Pancreas (tissue), 10 donors: Measurements from ENCODE around the gene HSD3B1. TPM values are rescaled to one million over a fixed set of nuclear protein-coding genes. Genes with fewer than 3 reads are reported as not detected.
"Not testable (repeated sequence)": the region's sequence is repeated elsewhere in the genome, so short reads cannot be mapped to it uniquely, and the experiment has no call there.

Experiments
- ATAC-seq, 4 donors: fragments of 200-7000 bp; cut with Tn5 transposase; one replicate each; pipeline versions ENCODE4 v1.8.0 to v1.9.1; 2020; ENCODE audit warnings: mild to moderate bottlenecking in 4 of 4, moderate library complexity in 4 of 4
- DNase-seq, 6 donors: peaks; one replicate each; pipeline ENCODE4 v3.0.0-alpha.2; 2020
- FAIRE-seq: peaks from 2 replicates; lab custom pipeline; 2012; peaks lifted over from hg19 to GRCh38; lab: Jason Lieb, UNC
- H3K27ac ChIP-seq, 4 donors: fragments of 200-600 bp; sonication (generic); 1 replicate in 3 of 4; 2 replicates in 1 of 4; pipeline versions ENCODE4 v1.5.0 to v1.8.0; 2020
- H3K27me3 ChIP-seq, 4 donors: fragments of 200-600 bp; one replicate each; pipeline ENCODE4 v1.8.0; 2021
- H3K36me3 ChIP-seq, 3 donors: fragments of 200-600 bp; sonication (generic) in 1 of 3; one replicate each; pipeline versions ENCODE4 v1.5.0 to v1.8.0; 2020 to 2021
- H3K4me1 ChIP-seq, 3 donors: fragments of 200-600 bp; one replicate each; pipeline ENCODE4 v1.8.0; 2021
- H3K4me3 ChIP-seq, 4 donors: fragments of 200-600 bp; sonication (generic) in 2 of 4; one replicate each; pipeline versions ENCODE4 v1.5.0 to v1.8.0; 2020 to 2021
- H3K9me3 ChIP-seq, 4 donors: fragments of 200-600 bp; one replicate each; pipeline ENCODE4 v1.8.0; 2021
- WGBS, 2 donors: extraction: QIAGEN DNeasy Blood & Tissue Kit; methylation state at CpG; one replicate each; pipeline ENCODE4 v1.1.7; 2013; 5-methylcytosine and 5-hydroxymethylcytosine counted together
- intact Hi-C, 3 donors: fragments of 100-400 bp; cut with DNase I; formaldehyde crosslinking; loops; one replicate each; pipeline versions ENCODE4 v1.11.1 to v1.14.2; 2022
- polyA plus RNA-seq, 2 donors: library from polyadenylated mRNA; stranded (reverse); fragments of 200-250 nt; gene quantifications; one replicate each; pipeline ENCODE4 v1.2.3, GENCODE V29; 2013
- total RNA-seq, 6 donors: library from RNA; stranded (reverse); fragmentation: NEBNext Ultra II Directional in 4 of 6; extraction: Animal tissue kit (Norgen Biotek cat#: 25700) in 4 of 6; gene quantifications; one replicate each; pipeline versions ENCODE4 v1.2.1 to v1.2.4, GENCODE V29; 2021 to 2023
- TF ChIP-seq, protein P1 (sequence below), 4 donors: fragments of 200-600 bp; sonication (generic) in 3 of 4; IDR thresholded peaks; one replicate each; pipeline versions ENCODE4 v1.5.0 to v1.8.0; 2021; ENCODE audit warnings: antibody characterized with exemption in 4 of 4
- donor health status: healthy with polysubstance abuse.
- donor health status: DM: no; HTN: no; CAD: no; lungs with moderate emphysema.
- donor health status: DM: no; HTN: no; CAD: no.
- donor health status: control.
- donor health status: control.
- donor health status: Bipolar disorder and iron deficiency.
- donor health status: DM: yes; HTN: yes; CAD: no.
- donor health status: DM: no; HTN: no; CAD: no.
- donor health status: DM: no; HTN: no; CAD: no.
- donor health status: DM: yes; HTN: yes; CAD: no.

HSD3B1 gene
- total and polyA plus RNA-seq, 8 donors, result not detected

DNA sequence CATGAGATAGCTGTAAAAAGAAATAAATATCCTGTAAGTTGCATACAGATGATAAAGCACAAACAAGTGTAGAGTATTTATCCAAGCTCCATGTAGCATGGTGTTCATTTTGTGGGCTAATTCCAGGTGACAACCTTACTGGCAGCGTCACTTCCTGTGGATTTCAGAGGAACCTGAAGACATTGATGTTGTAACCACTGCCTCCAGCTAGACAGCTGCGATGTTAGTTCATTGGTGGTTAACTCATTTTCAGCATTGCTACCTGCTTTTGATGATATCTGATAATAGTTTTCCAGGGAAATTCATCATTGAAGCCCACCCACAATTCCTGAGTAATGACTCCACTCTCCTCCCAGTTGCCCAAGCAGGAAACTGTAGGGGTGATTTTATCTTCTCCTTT lies 3.0 kb downstream of the HSD3B1 start:
- H3K4me1 ChIP-seq, result no peaks in the 10 kb centered on the region
- FAIRE-seq, result no peak

GRCh38 chr1:119515221-119515620 lies 8.2 kb downstream of the HSD3B1 start:
- FAIRE-seq (no peak), DNase-seq (no peak), ATAC-seq (no peak)
- TF ChIP-seq, protein P1, sequence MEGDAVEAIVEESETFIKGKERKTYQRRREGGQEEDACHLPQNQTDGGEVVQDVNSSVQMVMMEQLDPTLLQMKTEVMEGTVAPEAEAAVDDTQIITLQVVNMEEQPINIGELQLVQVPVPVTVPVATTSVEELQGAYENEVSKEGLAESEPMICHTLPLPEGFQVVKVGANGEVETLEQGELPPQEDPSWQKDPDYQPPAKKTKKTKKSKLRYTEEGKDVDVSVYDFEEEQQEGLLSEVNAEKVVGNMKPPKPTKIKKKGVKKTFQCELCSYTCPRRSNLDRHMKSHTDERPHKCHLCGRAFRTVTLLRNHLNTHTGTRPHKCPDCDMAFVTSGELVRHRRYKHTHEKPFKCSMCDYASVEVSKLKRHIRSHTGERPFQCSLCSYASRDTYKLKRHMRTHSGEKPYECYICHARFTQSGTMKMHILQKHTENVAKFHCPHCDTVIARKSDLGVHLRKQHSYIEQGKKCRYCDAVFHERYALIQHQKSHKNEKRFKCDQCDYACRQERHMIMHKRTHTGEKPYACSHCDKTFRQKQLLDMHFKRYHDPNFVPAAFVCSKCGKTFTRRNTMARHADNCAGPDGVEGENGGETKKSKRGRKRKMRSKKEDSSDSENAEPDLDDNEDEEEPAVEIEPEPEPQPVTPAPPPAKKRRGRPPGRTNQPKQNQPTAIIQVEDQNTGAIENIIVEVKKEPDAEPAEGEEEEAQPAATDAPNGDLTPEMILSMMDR (IDR thresholded peaks at IDR 0.05), result no peak
- Histone ChIP-seq H3K27ac (no peak overlapping the region), H3K4me1 (no peaks in the 10 kb centered on the region), H3K27me3 (no peaks in the 10 kb centered on the region), H3K4me3 (no peak overlapping the region), H3K9me3 (no peaks in the 10 kb centered on the region), H3K36me3 (no peaks in the 10 kb centered on the region)
- WGBS, 2 donors, result 66 to 76% methylated on average over 5 of the region's 5 CpGs
- intact Hi-C loops, result no loop called here

More for the DNA sequence above, 3.0 kb downstream of the HSD3B1 start:
- TF ChIP-seq, protein P1 (IDR thresholded peaks at IDR 0.05), result no peak
- DNase-seq (no peak), ATAC-seq (no peak)
- Histone ChIP-seq H3K4me3 (no peak overlapping the region), H3K27me3 (no peaks in the 10 kb centered on the region), H3K27ac (no peak overlapping the region), H3K36me3 (no peaks in the 10 kb centered on the region), H3K9me3 (no peaks in the 10 kb centered on the region)
- intact Hi-C loops, result no loop called here
- 80 to 84% methylated on average over 2 of the region's 2 CpGs for WGBS, 2 donors

DNA sequence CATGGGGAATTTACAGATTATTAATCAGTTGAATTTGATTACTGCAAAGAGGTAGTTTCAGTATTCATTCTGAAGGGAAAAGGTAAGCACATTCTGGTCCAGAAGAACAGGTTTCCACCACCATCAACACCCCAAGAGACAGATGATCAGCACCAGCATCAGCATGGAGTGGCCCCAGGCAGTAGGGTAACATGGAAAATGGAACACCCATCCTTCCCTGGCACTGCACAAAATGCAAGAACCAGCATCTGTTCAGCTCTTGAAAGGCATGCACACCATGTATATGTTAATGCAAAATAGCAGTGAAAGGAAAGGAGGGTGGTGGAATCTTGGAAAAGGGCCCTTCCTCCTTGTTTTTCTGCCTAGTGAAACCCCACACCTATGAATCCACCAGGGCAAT lies 9.2 kb downstream of the HSD3B1 start:
- no peak for DNase-seq
- no peak overlapping the region for H3K27ac ChIP-seq
- H3K36me3 ChIP-seq, result no peaks in the 10 kb centered on the region
- no peak overlapping the region for H3K4me3 ChIP-seq
- no peak for FAIRE-seq
- H3K4me1 ChIP-seq, result no peaks in the 10 kb centered on the region
- intact Hi-C loops, result no loop called here
- H3K9me3 ChIP-seq, result no peaks in the 10 kb centered on the region
- TF ChIP-seq, protein P1 (IDR thresholded peaks at IDR 0.05), result no peak
- no peak for ATAC-seq
- H3K27me3 ChIP-seq, result no peaks in the 10 kb centered on the region

GRCh38 chr1:119516680-119517079 lies 9.7 kb downstream of the HSD3B1 start:
- no peaks in the 10 kb centered on the region for H3K27me3 ChIP-seq
- DNase-seq, result peak in 1 of 6 donors; percentile 19
- 87 to 89% methylated on average over 5 of the region's 5 CpGs for WGBS, 2 donors
- no peaks in the 10 kb centered on the region for H3K9me3 ChIP-seq
- H3K4me1 ChIP-seq, result no peaks in the 10 kb centered on the region
- no peak for FAIRE-seq
- intact Hi-C loops, result no loop called here
- ATAC-seq, result no peak
- H3K27ac ChIP-seq, result no peak overlapping the region
- no peaks in the 10 kb centered on the region for H3K36me3 ChIP-seq
- H3K4me3 ChIP-seq, result no peak overlapping the region
- TF ChIP-seq, protein P1 (IDR thresholded peaks at IDR 0.05), result no peak

- DNase-seq, H3K36me3 ChIP-seq, FAIRE-seq, intact Hi-C loops, H3K4me3 ChIP-seq, H3K4me1 ChIP-seq, H3K9me3 ChIP-seq, H3K27me3 ChIP-seq, H3K27ac ChIP-seq: not testable (repeated sequence)
- peak in 2 of 4 donors; percentile 43 to 51 for ATAC-seq
Observed at GRCh38 chr1:119517667-119518066, 10.7 kb downstream of the HSD3B1 start.
